HG02938 (cell line): Measurements from ENCODE around the gene WASF1.

Experiments
- ATAC-seq: cut with Tn5 transposase; IDR thresholded peaks from one replicate; pipeline ENCODE4 v1.9.1; 2021; ENCODE audit warnings: mild to moderate bottlenecking, moderate library complexity; ENCODE audit not compliant: unreplicated experiment

Gene WASF1

DNA sequence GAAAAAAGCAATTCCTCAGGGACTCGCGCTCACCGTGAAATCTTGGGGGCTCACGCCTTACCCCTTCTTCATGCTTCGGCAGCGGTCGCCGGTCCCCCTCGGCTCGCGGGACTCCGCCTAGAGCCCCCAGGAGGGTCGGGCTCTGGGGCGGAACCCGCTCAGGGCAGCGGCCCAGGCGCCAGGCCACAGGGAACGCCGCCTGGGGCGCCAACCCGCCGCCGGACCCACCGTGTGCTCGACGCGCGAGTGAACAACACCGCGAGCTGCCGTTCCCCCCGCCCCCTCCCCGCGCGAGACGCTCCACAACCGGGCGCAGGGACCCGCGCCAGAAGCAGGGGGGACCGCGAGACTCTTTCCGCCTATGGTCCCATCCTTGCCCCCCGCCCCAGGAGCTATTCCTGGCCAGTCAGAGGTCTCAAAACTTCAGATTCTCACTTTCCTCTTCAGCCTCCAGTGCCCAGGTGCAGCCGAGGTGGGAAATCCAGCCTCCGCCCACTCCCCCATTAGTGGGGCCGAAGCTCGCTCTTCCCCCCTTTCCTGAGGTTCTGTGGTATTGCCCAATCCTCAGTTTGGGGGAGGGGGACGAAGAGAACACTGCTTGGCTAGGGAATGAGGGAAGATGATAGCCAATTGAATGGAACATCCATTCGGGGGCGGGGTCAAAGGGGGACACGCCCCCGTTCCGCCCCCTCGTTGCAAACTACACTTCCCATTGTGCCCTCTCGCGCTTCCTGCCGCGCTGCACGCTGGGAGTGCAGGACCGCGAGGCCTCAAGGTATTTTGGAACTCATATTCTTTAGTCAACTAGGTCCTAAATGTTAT is at the start of gene WASF1:
WASF1 (minus strand) TSS at position 265 of the 822 bp plus-strand sequence. CDS start 52,069 bp downstream, outside the sequence.
- peak; percentile 84 for ATAC-seq

- ATAC-seq, result no peak
These were observed 46.8 kb upstream of the WASF1 start for GRCh38 chr6:110226261-110226660.

DNA sequence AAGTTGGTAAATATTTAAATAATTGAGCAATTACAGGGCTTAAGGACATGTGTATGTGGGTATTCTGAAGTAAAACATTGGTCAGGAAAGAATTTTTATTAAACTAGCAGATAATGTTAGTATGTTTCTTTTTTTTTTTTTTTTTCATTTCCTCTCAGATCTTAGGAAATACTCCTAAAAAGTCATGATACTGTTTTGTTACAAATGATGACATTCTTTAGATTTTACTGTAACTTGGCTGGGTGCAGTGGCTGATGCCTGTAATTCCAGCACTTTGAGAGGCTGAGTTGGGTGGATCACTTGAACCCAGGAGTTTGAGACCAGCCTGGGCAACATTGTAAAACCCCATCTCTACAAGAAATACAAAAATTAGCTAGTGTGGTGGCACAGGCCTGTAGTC is 42.3 kb upstream of the WASF1 start:
- no peak for ATAC-seq

- ATAC-seq, result no peak
These were observed 37.8 kb upstream of the WASF1 start for GRCh38 chr6:110217266-110217665.

DNA sequence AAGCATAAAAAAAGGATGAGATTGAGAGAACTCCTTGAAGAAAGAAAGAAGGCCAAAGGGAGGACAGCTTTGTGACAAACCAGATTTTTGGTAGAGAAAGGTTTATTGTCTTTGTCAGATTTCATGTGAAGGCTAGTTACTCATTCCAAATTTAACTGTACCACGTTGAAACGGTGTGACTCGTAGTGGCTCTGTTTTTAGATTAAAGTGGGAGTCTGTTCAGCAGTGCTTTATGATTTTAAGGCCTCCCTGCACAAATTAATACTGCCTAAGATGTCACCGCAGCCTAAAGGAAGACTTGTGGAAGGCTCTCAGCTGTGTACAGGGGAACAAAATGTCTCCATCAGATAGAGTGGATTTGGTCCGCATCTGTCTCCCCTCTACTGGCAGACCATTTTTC is 36.7 kb upstream of the WASF1 start:
- no peak for ATAC-seq

- no peak for ATAC-seq
These were observed 34.9 kb upstream of the WASF1 start for GRCh38 chr6:110214338-110214737.

DNA sequence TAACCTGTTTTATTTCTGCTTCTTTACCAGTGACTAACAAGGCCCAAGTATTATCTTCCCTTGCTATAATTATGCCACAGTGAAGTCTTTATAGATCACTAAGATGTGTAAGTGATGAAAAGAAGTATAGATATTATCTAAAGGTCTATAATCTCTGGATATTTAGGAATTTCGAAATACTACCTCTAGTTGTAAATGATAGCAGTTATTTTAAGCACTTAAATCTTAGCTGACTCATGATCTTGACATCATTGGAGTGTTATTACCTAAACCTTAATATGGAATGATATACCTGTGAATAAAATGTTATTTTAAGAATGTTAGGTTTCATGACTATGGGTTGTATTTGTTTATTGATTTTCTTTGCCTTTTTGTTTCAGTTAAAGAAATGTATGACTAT is 32.3 kb upstream of the WASF1 start:
- no peak for ATAC-seq

DNA sequence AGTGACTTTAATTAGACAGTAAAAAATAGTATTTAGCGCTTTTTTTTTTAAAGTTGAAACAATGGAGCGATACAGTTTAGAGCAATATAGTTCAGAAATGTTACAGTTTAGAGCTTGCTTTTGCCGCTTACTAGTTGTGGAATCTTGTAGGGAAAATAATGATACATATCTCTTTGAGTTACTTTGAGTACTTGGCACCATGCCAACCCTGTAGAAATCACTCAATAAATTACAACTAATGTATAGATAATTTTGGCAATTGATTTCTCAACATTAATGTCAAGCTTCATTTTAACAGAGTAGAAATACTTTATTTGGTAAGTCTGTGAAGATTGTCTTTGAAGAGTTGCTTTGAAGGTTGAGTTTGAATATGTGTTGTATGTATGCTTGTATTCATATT is 28.2 kb upstream of the WASF1 start:
- no peak for ATAC-seq

DNA sequence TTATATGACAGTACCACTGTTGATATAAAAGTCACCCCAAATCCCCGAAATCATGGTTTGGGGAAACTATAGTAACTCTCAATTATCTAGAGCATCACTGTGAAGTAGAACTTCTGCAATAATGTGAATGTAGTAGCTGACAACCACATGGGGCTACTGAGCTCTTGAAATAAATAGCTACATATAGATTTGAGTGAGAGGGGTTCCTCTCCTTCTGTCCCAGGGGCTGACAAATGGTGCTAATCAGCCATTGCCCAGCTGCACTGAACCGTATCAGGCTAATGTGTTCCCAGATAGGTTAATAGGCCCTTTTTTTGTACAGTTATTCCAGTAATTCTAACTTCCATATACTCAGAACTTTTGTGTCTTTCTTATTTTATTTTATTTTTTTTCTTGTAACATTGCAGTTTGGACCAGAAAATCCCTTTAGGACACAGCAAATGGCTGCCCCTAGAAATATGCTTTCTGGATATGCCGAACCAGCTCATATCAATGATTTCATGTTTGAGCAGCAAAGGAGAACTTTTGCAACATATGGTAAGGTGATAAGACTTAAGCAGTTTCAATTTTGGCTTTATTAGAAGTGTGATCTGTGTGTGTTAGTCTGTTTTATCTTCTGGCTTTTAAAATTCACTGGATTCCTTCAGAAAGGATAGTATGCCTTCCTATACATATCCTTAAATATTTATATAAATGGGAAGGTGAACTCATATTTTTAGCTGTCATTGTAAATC is 21.8 kb upstream of the WASF1 start:
- no peak for ATAC-seq

DNA sequence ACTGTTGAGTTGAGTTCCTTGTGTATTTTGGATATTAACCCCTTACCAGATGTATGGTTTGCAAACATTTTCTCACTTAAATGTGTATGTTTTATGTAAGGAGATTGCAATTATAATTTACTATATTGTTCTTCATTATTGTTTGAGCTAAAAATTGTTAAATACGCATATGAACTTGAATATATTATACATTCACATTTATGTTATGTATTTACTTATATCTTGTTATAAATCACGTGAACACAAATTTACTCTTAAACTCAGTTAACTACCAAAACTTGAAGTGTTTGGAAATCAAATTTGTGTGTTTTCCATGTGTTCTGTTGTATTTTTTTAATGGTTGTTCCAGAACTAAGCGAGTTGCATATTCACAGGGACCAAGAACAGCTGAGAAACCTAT is 19.1 kb upstream of the WASF1 start:
- no peak for ATAC-seq

- no peak for ATAC-seq
These were observed 17.4 kb upstream of the WASF1 start for GRCh38 chr6:110196874-110197273.

GRCh38 chr6:110195639-110196038 is 16.2 kb upstream of the WASF1 start:
- no peak for ATAC-seq

DNA sequence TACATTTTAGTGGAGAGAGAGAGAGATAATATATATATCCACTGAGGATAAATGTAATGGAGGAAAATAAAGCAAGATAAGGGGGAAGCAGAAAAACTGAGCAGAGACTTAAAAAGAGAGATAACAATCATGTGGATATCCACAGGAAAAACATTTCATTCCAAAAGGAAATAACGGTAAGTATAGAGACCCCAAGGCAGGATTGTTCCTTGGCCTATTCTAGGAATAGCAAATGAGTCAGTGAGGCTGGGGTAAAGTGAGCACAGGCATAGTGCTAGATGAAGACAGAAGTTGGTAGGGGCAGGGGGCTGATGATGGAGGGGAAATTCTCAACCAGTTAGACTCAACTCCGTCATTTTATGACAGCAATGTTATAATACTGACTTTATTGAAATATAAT is 12.0 kb upstream of the WASF1 start:
- no peak for ATAC-seq

DNA sequence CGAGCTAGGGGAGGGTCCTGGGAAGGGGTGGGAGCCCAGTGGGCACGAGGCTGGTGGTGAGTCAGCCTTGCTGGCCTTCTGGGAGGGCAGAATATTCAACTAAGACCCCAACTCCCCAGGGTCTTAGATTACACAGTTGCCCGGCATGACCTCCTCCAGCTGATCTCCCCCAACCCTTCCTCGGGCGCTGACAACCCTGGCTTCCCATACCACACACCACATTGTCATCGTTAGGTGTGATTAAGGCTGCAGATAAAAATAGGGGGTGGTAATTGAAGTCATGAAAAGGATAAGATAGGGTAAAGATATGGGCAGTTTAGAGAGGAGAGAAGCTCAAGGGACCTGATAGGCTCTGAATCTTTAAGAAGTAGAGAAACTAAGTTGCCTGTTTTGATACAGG is 11.3 kb upstream of the WASF1 start:
- ATAC-seq, result no peak

- no peak for ATAC-seq
These were observed 9.3 kb upstream of the WASF1 start for GRCh38 chr6:110188791-110189190.

DNA sequence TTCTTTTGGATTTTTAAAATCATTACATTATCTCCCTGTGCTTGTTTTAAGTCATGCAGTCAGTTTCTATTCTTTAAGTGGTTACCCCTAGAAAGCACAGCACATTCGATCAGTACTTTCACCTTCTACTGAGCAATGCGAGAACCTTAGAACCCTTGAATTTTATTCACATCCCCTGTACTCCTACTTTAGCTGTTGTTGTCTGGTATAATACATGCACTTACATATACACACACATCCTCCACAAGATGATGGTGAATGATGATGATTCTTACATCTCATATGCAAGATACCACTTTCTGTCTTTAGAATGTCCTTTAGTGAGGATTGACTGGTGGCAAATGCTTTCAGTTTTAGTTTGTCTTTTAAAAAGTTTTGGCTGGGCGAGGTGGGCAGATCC is 6.4 kb upstream of the WASF1 start:
- ATAC-seq, result peak; percentile 57

- no peak for ATAC-seq
These were observed 3.9 kb upstream of the WASF1 start for GRCh38 chr6:110183292-110183885.

DNA sequence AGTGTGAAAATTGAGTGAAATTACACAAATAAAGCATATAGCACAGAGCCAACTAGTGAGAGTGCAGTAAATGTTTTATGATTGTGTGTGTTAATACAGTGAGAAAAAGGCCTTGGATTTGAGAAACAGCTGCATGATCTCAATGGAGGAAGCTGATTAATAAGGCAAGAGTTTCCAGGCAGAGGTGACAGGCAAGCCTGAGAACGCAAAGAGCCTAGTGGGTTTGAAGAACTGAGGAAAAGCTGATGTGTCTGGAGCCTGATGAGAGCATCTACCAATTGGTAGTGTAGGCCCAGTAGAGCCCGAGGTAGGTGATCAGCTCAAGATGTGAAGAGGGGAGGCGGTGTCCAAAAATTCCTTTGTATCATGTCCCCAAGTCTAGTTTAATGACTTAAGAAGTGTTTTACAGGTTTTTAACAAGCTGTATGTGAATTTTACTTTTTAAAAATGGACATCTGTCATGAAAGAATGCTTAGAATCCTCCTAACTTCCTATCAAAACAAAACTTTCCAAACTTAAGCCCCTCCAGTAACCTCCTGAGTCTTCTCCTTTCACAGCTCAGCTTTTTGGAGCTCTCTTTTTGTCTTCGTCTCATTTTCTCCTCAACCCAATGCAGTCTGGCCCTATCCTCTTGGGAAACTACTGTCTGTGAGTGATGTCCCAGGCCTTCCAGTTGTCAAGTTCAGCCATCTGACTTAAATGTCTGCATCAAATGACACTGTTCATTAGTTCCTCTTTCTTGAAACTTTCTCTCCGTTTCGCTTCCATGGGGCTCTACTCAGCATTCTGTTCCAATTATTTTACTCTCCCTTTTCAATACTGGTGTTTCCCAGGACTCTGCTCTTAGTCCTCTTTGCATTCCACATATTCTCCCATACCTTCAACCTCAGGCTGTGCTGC is 1.9 kb upstream of the WASF1 start:
- no peak for ATAC-seq

- ATAC-seq, result peak; percentile 49
These were observed 948 bp upstream of the WASF1 start, which contains the start of gene CDC40 for GRCh38 chr6:110180228-110181008. Gene CDC40, plus strand, starts transcription at chr6:110180427. Its CDS starts 18 bp downstream, at chr6:110180445.
